H1 (cell line): ENCODE measurements around the gene ARSI. TPM values are rescaled to one million over a fixed set of nuclear protein-coding genes. Genes with fewer than 3 reads are reported as not detected.

Experiments
- ASH2L ChIP-seq: fragments of 200-600, 300-600 bp; sonication (generic); IDR thresholded peaks from one replicate; pipeline ENCODE4 v1.7.1; 2017; ENCODE audit warnings: low read length
- CBX5 ChIP-seq: fragments of 300-800, 300-1000 bp; sonication (generic); IDR thresholded peaks from 2 replicates; pipeline ENCODE4 v1.7.1; 2016; ENCODE audit warnings: antibody characterized with exemption, low read length, low read depth
- CHD7 ChIP-seq: fragments of 300-600 bp; sonication (generic); IDR thresholded peaks from 2 replicates; pipeline ENCODE4 v1.7.1; 2012; ENCODE audit warnings: low read length, moderate library complexity, mild to moderate bottlenecking, inconsistent platforms; ENCODE audit not compliant: insufficient replicate concordance
- HDAC6 ChIP-seq: IDR thresholded peaks from one replicate; pipeline ENCODE4 v1.7.1; 2012; ENCODE audit warnings: low read depth, mild to moderate bottlenecking, inconsistent platforms, low read length, moderate library complexity
- JUND ChIP-seq: IDR thresholded peaks from 2 replicates; pipeline ENCODE4 v1.6.1; 2011; ENCODE audit warnings: mild to moderate bottlenecking, improper control_type of control experiment, low read length
- POLR2A ChIP-seq, 2 experiments: IDR thresholded peaks; 1 replicate in 1 of 2; 2 replicates in 1 of 2; pipeline ENCODE4 v1.6.1; 2011; ENCODE audit warnings: low read depth in 2 of 2, low read length in 2 of 2, mild to moderate bottlenecking in 2 of 2; ENCODE audit errors: control extremely low read depth in 1 of 2
- RFX5 ChIP-seq: IDR thresholded peaks from 2 replicates; pipeline ENCODE4 v1.6.1; 2011; ENCODE audit warnings: low read depth, low read length, improper control_type of control experiment, borderline replicate concordance
- RXRA ChIP-seq: IDR thresholded peaks from 2 replicates; pipeline ENCODE4 v1.6.1; 2011; ENCODE audit warnings: low read depth, mild to moderate bottlenecking, low read length, moderate library complexity; ENCODE audit not compliant: insufficient read depth
- SIX5 ChIP-seq: IDR thresholded peaks from 2 replicates; pipeline ENCODE4 v1.6.1; 2011; ENCODE audit warnings: mild to moderate bottlenecking, low read depth, low read length
- SP4 ChIP-seq: IDR thresholded peaks from 2 replicates; pipeline ENCODE4 v1.6.1; 2012; ENCODE audit warnings: low read length, inconsistent platforms
- TAF7 ChIP-seq: optimal IDR thresholded peaks from 2 replicates; pipeline ENCODE3; 2011; ENCODE audit warnings: low read depth, mild to moderate bottlenecking, inconsistent platforms, low read length, moderate library complexity, borderline replicate concordance
- ZNF274 ChIP-seq: IDR thresholded peaks from 2 replicates; pipeline ENCODE4 v1.7.0; 2012; ENCODE audit warnings: low read length, borderline replicate concordance; ENCODE audit errors: extremely low read depth
- polyA plus RNA-seq, 7 experiments: library from polyadenylated mRNA; depleted of rRNA in 3 of 7; stranded (reverse) in 5 of 7; unstranded in 2 of 7; fragments of >200 nt in 5 of 7; fragments of 200-250 nt in 2 of 7; gene quantifications; 1 replicate in 5 of 7; 2 replicates in 1 of 7; 4 replicates in 1 of 7; pipeline versions ENCODE4 v1.2.1 to v1.2.3, GENCODE V29; 2011 to 2013; ENCODE audit warnings: missing spikeins in 2 of 7, mixed read lengths in 2 of 7
- total RNA-seq: library from RNA; stranded (reverse); fragmentation: NEBNext Ultra II Directional; extraction: Animal tissue kit (Norgen Biotek cat#: 25700); gene quantifications from 2 replicates; pipeline ENCODE4 v1.2.1, GENCODE V29; 2021

The ARSI gene
- total and polyA plus RNA-seq, 2 of the 8 experiments (the other 6 are each of a cell fraction or from before 2014, with no cell fraction given), result 4.5 to 6.7 TPM

GRCh38 chr5:150305557-150305956 lies 2.9 kb upstream of the ARSI start (continued):
- TF ChIP-seq CHD7, result no peak
- TF ChIP-seq ZNF274, result no peak
- TF ChIP-seq RXRA, result no peak
- TF ChIP-seq RFX5, result no peak
- no peak for TF ChIP-seq CBX5
- TF ChIP-seq HDAC6, result no peak
- TF ChIP-seq ASH2L, result no peak
- no peak for TF ChIP-seq TAF7
- no peak for TF ChIP-seq SIX5
- no peak for TF ChIP-seq SP4
- no peak for TF ChIP-seq POLR2A (IDR thresholded peaks at IDR 0.05; ENCODE audit: control extremely low read depth in 1 of 2, low read depth in 2 of 2, low read length in 2 of 2)
- no peak for TF ChIP-seq JUND
